K562 (cell line): ENCODE measurements around the gene LDAF1. TPM values are rescaled to one million over a fixed set of nuclear protein-coding genes. Genes with fewer than 3 reads are reported as not detected.

Experiments used
- BRD4 ChIP-seq: fragments of 200-600 bp; sonication (generic); IDR thresholded peaks from 2 replicates; pipeline ENCODE4 v1.6.1; 2017; ENCODE audit warnings: inconsistent platforms
- ETV6 ChIP-seq, 3 experiments: fragments of 150-350 bp in 1 of 3; sonication (generic) in 1 of 3; formaldehyde crosslinking in 1 of 3; IDR thresholded peaks; 2 replicates each; pipeline versions ENCODE4 v1.6.1 to v1.8.0; 2014 to 2022; ENCODE audit warnings: borderline replicate concordance in 2 of 3, low read depth in 2 of 3, antibody characterized with exemption in 1 of 3, low read length in 1 of 3, mild to moderate bottlenecking in 1 of 3, missing genetic modification reagents in 1 of 3
- POLR2G ChIP-seq: fragments of 200-400 bp; formaldehyde crosslinking; IDR thresholded peaks from 2 replicates; pipeline ENCODE4 v1.6.1; 2017; ENCODE audit warnings: low read depth, mild to moderate bottlenecking, antibody characterized with exemption, low read length, moderate library complexity
- RBFOX2 ChIP-seq: fragments of 200-400 bp; formaldehyde crosslinking; IDR thresholded peaks from 2 replicates; pipeline ENCODE4 v1.6.1; 2017; ENCODE audit warnings: low read depth, mild to moderate bottlenecking, low read length, moderate library complexity
- SIN3B ChIP-seq: fragments of 450-650 bp; IDR thresholded peaks from 2 replicates; pipeline ENCODE4 v1.6.1; 2017; ENCODE audit warnings: low read depth, mild to moderate bottlenecking, moderate library complexity
- SNRNP70 ChIP-seq: fragments of 200-400 bp; formaldehyde crosslinking; optimal IDR thresholded peaks from 2 replicates; pipeline ENCODE3; 2017; ENCODE audit warnings: low read depth, low read length
- TBL1XR1 ChIP-seq, 2 experiments: IDR thresholded peaks; 2 replicates each; pipeline ENCODE4 v1.6.1; 2012; ENCODE audit warnings: improper control_type of control experiment in 2 of 2, low read length in 2 of 2, mild to moderate bottlenecking in 1 of 2
- TCF3 ChIP-seq: sonication (generic); formaldehyde crosslinking; IDR thresholded peaks from 2 replicates; pipeline ENCODE4 v1.4.0; 2020; ENCODE audit warnings: mild to moderate bottlenecking, missing genetic modification reagents
- TRIM25 ChIP-seq: fragments of 450-650 bp; IDR thresholded peaks from 2 replicates; pipeline ENCODE4 v1.7.0; 2016; ENCODE audit warnings: borderline replicate concordance
- XRCC4 ChIP-seq: IDR thresholded peaks from one replicate; pipeline ENCODE4 v1.6.1; 2011; ENCODE audit not compliant: insufficient read depth, insufficient read length; ENCODE audit errors: extremely low read depth
- YY1 ChIP-seq, 3 experiments: IDR thresholded peaks; 2 replicates each; pipeline ENCODE4 v1.6.1; 2011; ENCODE audit warnings: low read length in 2 of 3, mild to moderate bottlenecking in 2 of 3, moderate library complexity in 2 of 3, borderline replicate concordance in 1 of 3, control low read depth in 1 of 3, low read depth in 1 of 3; ENCODE audit not compliant: insufficient read depth in 3 of 3, insufficient replicate concordance in 2 of 3, control insufficient read depth in 1 of 3, insufficient read length in 1 of 3; ENCODE audit errors: extremely low read depth in 1 of 3
- ZNF184 ChIP-seq: sonication (generic); formaldehyde crosslinking; IDR thresholded peaks from 2 replicates; pipeline ENCODE4 v1.5.0; 2020; ENCODE audit warnings: missing genetic modification reagents
- ZNF318 ChIP-seq, 2 experiments: fragments of 450-650 bp; IDR thresholded peaks; 2 replicates each; pipeline ENCODE4 v1.6.1; 2016; ENCODE audit warnings: mild to moderate bottlenecking in 2 of 2, borderline replicate concordance in 1 of 2, low read depth in 1 of 2, moderate library complexity in 1 of 2
- polyA plus RNA-seq, 8 experiments: library from polyadenylated mRNA; depleted of rRNA in 4 of 8; stranded (reverse) in 5 of 8; unstranded in 3 of 8; fragments of >200 nt; fragmentation: Nextera tagmentation in 2 of 8; fragmentation: Illumina TruSeq in 1 of 8; extraction: Ambion mirVana in 2 of 8; extraction: Trizol in 1 of 8; gene quantifications; 2 replicates each; pipeline versions ENCODE4 v1.2.1 to v1.2.3, GENCODE V29; 2011 to 2014; ENCODE audit warnings: inconsistent platforms in 1 of 8, missing spikeins in 1 of 8
- total RNA-seq, 7 experiments: library from RNA; depleted of rRNA in 6 of 7; stranded (reverse); fragments of >200 nt in 6 of 7; fragmentation: Illumina TruSeq in 2 of 7; extraction: Trizol in 2 of 7; gene quantifications; 2 replicates each; pipeline versions ENCODE4 v1.2.1 to v1.2.3, GENCODE V29; 2011 to 2021; ENCODE audit warnings: low replicate concordance in 1 of 7
- TF ChIP-seq, protein P1 (sequence below), 2 experiments: fragments of 450-650 bp; conservative IDR thresholded peaks; 2 replicates each; pipeline ENCODE4 v1.6.1; 2017; ENCODE audit warnings: mild to moderate bottlenecking in 2 of 2, moderate library complexity in 2 of 2

The LDAF1 gene
- total and polyA plus RNA-seq, 9 of the 15 experiments (the other 6 are each of a cell fraction or from before 2014, with no cell fraction given) = 7.0 to 20.1 (median 12.5) TPM

DNA sequence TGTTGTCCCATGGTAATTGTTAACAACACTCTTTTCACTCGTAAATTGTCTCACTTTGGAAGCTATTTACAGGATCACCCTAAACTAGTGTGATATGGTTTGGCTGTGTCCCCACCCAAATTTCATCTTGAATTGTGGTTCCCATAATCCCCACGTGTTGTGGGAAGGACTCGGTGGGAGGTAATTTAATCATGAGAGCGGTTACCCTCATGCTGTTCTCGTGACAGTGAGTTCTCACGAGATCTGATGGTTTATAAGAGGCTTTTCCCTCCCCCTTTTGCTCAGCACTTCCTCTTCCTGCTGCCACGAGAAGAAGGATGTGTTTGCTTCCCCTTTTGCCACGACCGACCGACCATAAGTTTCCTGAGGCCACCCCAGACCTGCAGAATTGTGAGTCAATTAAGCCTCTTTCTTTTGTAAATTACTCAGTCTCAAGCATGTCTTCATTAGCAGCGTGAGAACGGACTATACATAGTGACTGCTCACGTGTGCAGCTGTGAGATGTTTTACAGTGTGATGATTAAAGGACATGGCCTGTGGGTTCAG is 42.3 kb upstream of the LDAF1 start (continued):
- TF ChIP-seq BRD4 (no peak), TCF3 (CRISPR knock-in tag) (0 out of 2 replicates have a peak, but pooled peaks have one; percentile 23), TRIM25 (no peak), RBFOX2 (peak; percentile 29; the same call in 1 of the 2 replicates), ZNF318 (IDR thresholded peaks at IDR 0.05; ENCODE audit: borderline replicate concordance in 1 of 2, low read depth in 1 of 2) (no peak), ETV6 (IDR thresholded peaks at IDR 0.05; ENCODE audit: borderline replicate concordance in 1 of 2, low read depth in 2 of 2, low read length in 1 of 2) (0 out of 4 replicates have a peak, but pooled peaks of 1 of the 2 experiments have one; percentile 34), ETV6 (CRISPR knock-in tag; IDR thresholded peaks at IDR 0.05; ENCODE audit: borderline replicate concordance) (no peak), POLR2G (0 out of 2 replicates have a peak, but pooled peaks have one; percentile 18), XRCC4 (no peak), SIN3B (no peak), SNRNP70 (no peak), TBL1XR1 (IDR thresholded peaks at IDR 0.05; ENCODE audit: low read length in 2 of 2) (no peak), YY1 (IDR thresholded peaks at IDR 0.05; ENCODE audit: borderline replicate concordance in 1 of 3, control insufficient read depth in 1 of 3, extremely low read depth in 1 of 3, insufficient read depth in 3 of 3, insufficient read length in 1 of 3, insufficient replicate concordance in 2 of 3, low read depth in 1 of 3, low read length in 2 of 3) (no peak), ZNF184 (CRISPR knock-in tag) (no peak)
- TF ChIP-seq, protein P1, sequence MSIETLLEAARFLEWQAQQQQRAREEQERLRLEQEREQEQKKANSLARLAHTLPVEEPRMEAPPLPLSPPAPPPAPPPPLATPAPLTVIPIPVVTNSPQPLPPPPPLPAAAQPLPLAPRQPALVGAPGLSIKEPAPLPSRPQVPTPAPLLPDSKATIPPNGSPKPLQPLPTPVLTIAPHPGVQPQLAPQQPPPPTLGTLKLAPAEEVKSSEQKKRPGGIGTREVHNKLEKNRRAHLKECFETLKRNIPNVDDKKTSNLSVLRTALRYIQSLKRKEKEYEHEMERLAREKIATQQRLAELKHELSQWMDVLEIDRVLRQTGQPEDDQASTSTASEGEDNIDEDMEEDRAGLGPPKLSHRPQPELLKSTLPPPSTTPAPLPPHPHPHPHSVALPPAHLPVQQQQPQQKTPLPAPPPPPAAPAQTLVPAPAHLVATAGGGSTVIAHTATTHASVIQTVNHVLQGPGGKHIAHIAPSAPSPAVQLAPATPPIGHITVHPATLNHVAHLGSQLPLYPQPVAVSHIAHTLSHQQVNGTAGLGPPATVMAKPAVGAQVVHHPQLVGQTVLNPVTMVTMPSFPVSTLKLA (conservative IDR thresholded peaks at IDR 0.05) = peak; percentile 42 to 61; a peak in 3 of 4 replicates
